HepG2 (cell line): ENCODE measurements around the gene ZNF19. TPM values are rescaled to one million over a fixed set of nuclear protein-coding genes. Genes with fewer than 3 reads are reported as not detected.

Experiments
- ATAC-seq: fragments of 200-7000 bp; cut with Tn5 transposase; 3 replicates; pipeline ENCODE4 v1.9.1; 2020; ENCODE audit warnings: mild to moderate bottlenecking, moderate library complexity
- BruUV-seq: library from RNA; stranded (reverse); fragments of 400-500 nt; replicated peaks from 2 replicates; lab custom pipeline; 2021; lab: Mats Ljungman, UMichigan
- CTCF ChIA-PET: fragments of 300-600 bp; formaldehyde crosslinking; extraction: SDS; loops from one replicate; lab custom pipeline; 2021; ENCODE audit warnings: low total read pairs, inconsistent platforms, low intra/inter-chr PET ratio; lab: Yijun Ruan, JAX
- POLR2A ChIA-PET: fragments of 350-600 bp; sonication (Branson Sonifier 250); formaldehyde crosslinking; loops from one replicate; lab custom pipeline; 2020; ENCODE audit warnings: antibody characterized with exemption, inconsistent platforms; lab: Yijun Ruan, JAX
- DNase-seq: peaks from one replicate; pipeline ENCODE4 v3.0.0-alpha.2; 2015; ENCODE audit warnings: low spot score
- FAIRE-seq: peaks from 3 replicates; lab custom pipeline; 2011; peaks lifted over from hg19 to GRCh38; lab: Jason Lieb, UNC
- H2AFZ ChIP-seq: one replicate; pipeline ENCODE4 v1.6.1; 2011; ENCODE audit warnings: low read length, inconsistent platforms
- H3K27ac ChIP-seq: fragments of 300-600 bp; 3 replicates; pipeline ENCODE4 v1.8.0; 2011; ENCODE audit warnings: mixed run types, mild to moderate bottlenecking, mixed read lengths, low read length, inconsistent platforms; ENCODE audit not compliant: insufficient read depth; ENCODE audit errors: extremely low read length
- H3K27me3 ChIP-seq, 2 experiments: fragments of 200-600 bp in 1 of 2; 2 replicates in 1 of 2; 3 replicates in 1 of 2; pipeline versions ENCODE4 v1.6.0 to v1.8.0; 2011; ENCODE audit warnings: low read length in 2 of 2, mild to moderate bottlenecking in 2 of 2, moderate library complexity in 2 of 2, inconsistent platforms in 1 of 2; ENCODE audit not compliant: insufficient read depth in 2 of 2, control insufficient read depth in 1 of 2
- H3K36me3 ChIP-seq, 2 experiments: fragments of 200-600 bp in 1 of 2; replicated peaks in 1 of 2; 2 replicates in 1 of 2; 3 replicates in 1 of 2; pipeline versions ENCODE4 v1.5.1 to v1.8.0; 2011; ENCODE audit warnings: low read length in 2 of 2, inconsistent platforms in 1 of 2; ENCODE audit not compliant: insufficient read depth in 2 of 2, control insufficient read depth in 1 of 2
- H3K4me1 ChIP-seq: 2 replicates; pipeline ENCODE4 v1.5.1; 2012; ENCODE audit warnings: low read length, inconsistent platforms; ENCODE audit not compliant: insufficient read depth
- H3K4me2 ChIP-seq: 2 replicates; pipeline ENCODE4 v1.6.0; 2011; ENCODE audit warnings: low read depth, low read length, inconsistent platforms
- H3K4me3 ChIP-seq, 3 experiments: fragments of 200-600 bp in 1 of 3; sonication (generic), shearing (Covaris generic) in 1 of 3; replicated peaks in 1 of 3; 2 replicates each; pipeline ENCODE4 v1.5.1; 2011 to 2016; ENCODE audit warnings: low read length in 3 of 3, inconsistent platforms in 2 of 3, low read depth in 2 of 3, mild to moderate bottlenecking in 2 of 3, control low read depth in 1 of 3, mixed read lengths in 1 of 3; ENCODE audit not compliant: insufficient read depth in 1 of 3
- H3K79me2 ChIP-seq: one replicate; pipeline ENCODE4 v1.6.1; 2011; ENCODE audit warnings: low read length, inconsistent platforms; ENCODE audit not compliant: insufficient read depth
- H3K9ac ChIP-seq: 2 replicates; pipeline ENCODE4 v1.6.0; 2011; ENCODE audit warnings: mild to moderate bottlenecking, low read depth, low read length, inconsistent platforms; ENCODE audit not compliant: insufficient read depth
- H3K9me3 ChIP-seq: 2 replicates; pipeline ENCODE4 v1.5.1; 2012; ENCODE audit warnings: mild to moderate bottlenecking, low read length
- H4K20me1 ChIP-seq: 2 replicates; pipeline ENCODE4 v1.6.0; 2011; ENCODE audit warnings: inconsistent platforms, mild to moderate bottlenecking, low read length, moderate library complexity; ENCODE audit not compliant: insufficient read depth
- ATF4 ChIP-seq, 2 experiments: fragments of 450-650 bp in 1 of 2; sonication (generic) in 1 of 2; formaldehyde crosslinking; IDR thresholded peaks; 2 replicates each; pipeline versions ENCODE4 v1.5.0 to v1.8.0; 2020 to 2022; ENCODE audit warnings: mild to moderate bottlenecking in 1 of 2, missing genetic modification reagents in 1 of 2
- BCL6 ChIP-seq: IDR thresholded peaks from 2 replicates; pipeline ENCODE4 v1.6.1; 2016; ENCODE audit warnings: missing genetic modification reagents, missing compliant biosample characterization
- BCLAF1 ChIP-seq: fragments of 450-650 bp; IDR thresholded peaks from 2 replicates; pipeline ENCODE4 v1.6.1; 2017; ENCODE audit warnings: mild to moderate bottlenecking
- BRF2 ChIP-seq: sonication (generic); formaldehyde crosslinking; IDR thresholded peaks from 2 replicates; pipeline ENCODE4 v1.8.1; 2022; ENCODE audit warnings: mild to moderate bottlenecking, missing genetic modification reagents
- CEBPG ChIP-seq: IDR thresholded peaks from 2 replicates; pipeline ENCODE4 v1.6.1; 2016
- FOSL2 ChIP-seq: sonication (generic); formaldehyde crosslinking; IDR thresholded peaks from 2 replicates; pipeline ENCODE4 v1.4.0; 2020; ENCODE audit warnings: missing genetic modification reagents
- HNRNPH1 ChIP-seq: fragments of 200-400 bp; formaldehyde crosslinking; optimal IDR thresholded peaks from 2 replicates; pipeline ENCODE3; 2017; ENCODE audit warnings: mild to moderate bottlenecking, low read depth, low read length
- IRX3 ChIP-seq: sonication (generic); formaldehyde crosslinking; IDR thresholded peaks from 2 replicates; pipeline ENCODE4 v1.8.1; 2023; ENCODE audit warnings: mild to moderate bottlenecking, low read depth, missing genetic modification reagents, borderline replicate concordance
- MXD3 ChIP-seq: IDR thresholded peaks from 2 replicates; pipeline ENCODE4 v1.6.1; 2016; ENCODE audit warnings: mild to moderate bottlenecking, missing biosample characterization, missing genetic modification reagents
- NCOA1 ChIP-seq: sonication (generic); formaldehyde crosslinking; IDR thresholded peaks from 2 replicates; pipeline ENCODE4 v1.9.0; 2021; ENCODE audit warnings: missing genetic modification reagents
- TCF12 ChIP-seq, 2 experiments: fragments of 450-650 bp in 1 of 2; sonication (generic) in 1 of 2; formaldehyde crosslinking in 1 of 2; IDR thresholded peaks; 2 replicates each; pipeline versions ENCODE4 v1.6.1 to v1.8.0; 2017 to 2022; ENCODE audit warnings: antibody characterized with exemption in 1 of 2, mild to moderate bottlenecking in 1 of 2, missing genetic modification reagents in 1 of 2, moderate library complexity in 1 of 2
- TOPORS ChIP-seq: sonication (generic); formaldehyde crosslinking; IDR thresholded peaks from 2 replicates; pipeline ENCODE4 v1.8.0; 2023; ENCODE audit warnings: mild to moderate bottlenecking, missing genetic modification reagents
- ZNF253 ChIP-seq: sonication (generic); formaldehyde crosslinking; IDR thresholded peaks from 2 replicates; pipeline ENCODE4 v1.8.0; 2022; ENCODE audit warnings: mild to moderate bottlenecking, missing genetic modification reagents, borderline replicate concordance
- ZNF382 ChIP-seq: sonication (generic); formaldehyde crosslinking; IDR thresholded peaks from 2 replicates; pipeline ENCODE4 v1.5.0; 2020; ENCODE audit warnings: missing genetic modification reagents, mild to moderate bottlenecking, borderline replicate concordance
- ZNF451 ChIP-seq: sonication (generic); formaldehyde crosslinking; IDR thresholded peaks from 2 replicates; pipeline ENCODE4 v1.5.0; 2020; ENCODE audit warnings: mild to moderate bottlenecking, missing genetic modification reagents
- ZNF576 ChIP-seq: sonication (generic); formaldehyde crosslinking; IDR thresholded peaks from 2 replicates; pipeline ENCODE4 v1.4.0; 2020; ENCODE audit warnings: mild to moderate bottlenecking, missing genetic modification reagents
- ZNF761 ChIP-seq: sonication (generic); formaldehyde crosslinking; conservative IDR thresholded peaks from 2 replicates; pipeline ENCODE4 v1.4.0; 2020; ENCODE audit warnings: mild to moderate bottlenecking, missing genetic modification reagents
- ZSCAN12 ChIP-seq: sonication (generic); formaldehyde crosslinking; IDR thresholded peaks from 2 replicates; pipeline ENCODE4 v1.9.0; 2021; ENCODE audit warnings: mild to moderate bottlenecking, missing genetic modification reagents
- WGBS: methylation state at CpG from one replicate; pipeline ENCODE4 v1.1.6; 2017; ENCODE audit warnings: low lambda C conversion rate; 5-methylcytosine and 5-hydroxymethylcytosine counted together
- in situ Hi-C: cut with HindIII; loops from 2 replicates; pipeline ENCODE4 v1.10.0; 2017; ENCODE audit warnings: low pct_unique_long_range_greater_than_20kb; ENCODE audit not compliant: extremely low pct_ligation_motif_present
- intact Hi-C: fragments of 100-400 bp; cut with micrococcal nuclease; formaldehyde crosslinking; loops from one replicate; pipeline ENCODE4 v1.10.0; 2022; ENCODE audit not compliant: unreplicated experiment
- polyA plus RNA-seq, 8 experiments: library from polyadenylated mRNA; depleted of rRNA in 3 of 8; stranded (reverse) in 7 of 8; unstranded in 1 of 8; fragments of >200 nt; fragmentation: Illumina TruSeq in 4 of 8; extraction: Trizol in 4 of 8; gene quantifications; 2 replicates each; pipeline versions ENCODE4 v1.2.1 to v1.2.3, GENCODE V29; 2011 to 2016; ENCODE audit warnings: low read depth in 4 of 8, missing spikeins in 1 of 8, mixed read lengths in 1 of 8; ENCODE audit not compliant: insufficient read depth in 1 of 8
- total RNA-seq, 5 experiments: library from RNA; depleted of rRNA; stranded (reverse); fragments of >200 nt; fragmentation: Illumina TruSeq; extraction: Trizol; gene quantifications; 2 replicates each; pipeline ENCODE4 v1.2.3, GENCODE V29; 2016; ENCODE audit warnings: low read depth in 1 of 5

The ZNF19 gene
- total and polyA plus RNA-seq, 2 of the 13 experiments (the other 11 are each of a cell fraction or from before 2014, with no cell fraction given): 3.2 to 5.8 TPM

GRCh38 chr16:71504901-71505300 is 15.8 kb upstream of the ZNF19 start:
- Histone ChIP-seq H3K4me2 (no peak overlapping the region), H3K79me2 (no peaks in the 10 kb centered on the region), H3K27me3 (no peaks in the 10 kb centered on the region), H3K4me1 (no peaks in the 10 kb centered on the region), H3K4me3 (no peak overlapping the region), H3K9me3 (no peaks in the 10 kb centered on the region), H4K20me1 (no peaks in the 10 kb centered on the region), H3K36me3 (no peaks in the 10 kb centered on the region), H3K9ac (no peak overlapping the region), H3K27ac (no peak overlapping the region), H2AFZ (no peak overlapping the region)
- ChIA-PET POLR2A (no interaction called here), CTCF (no interaction called here)
- BruUV-seq: no TSS peak
- 34% methylated on average over 5 of the region's 5 CpGs for WGBS
- FAIRE-seq: no peak
- intact Hi-C loops: loop anchor here (5.0 kb wide), 1 partner anchor 32 kb away; no protein-coding TSS in a partner anchor
- in situ Hi-C loops: loop anchor here (5.0 kb wide), 2 partner anchors 32 to 93 kb away; no protein-coding TSS in a partner anchor
- no peak for ATAC-seq
- no peak for DNase-seq
- TF ChIP-seq FOSL2 (CRISPR knock-in tag): peak; percentile 69
- no peak for TF ChIP-seq BRF2 (CRISPR knock-in tag)
- TF ChIP-seq ZNF576 (CRISPR knock-in tag): no peak
- no peak for TF ChIP-seq ZNF382
- TF ChIP-seq HNRNPH1: no peak
- peak in 1 of 2 experiments; percentile 52; a peak in 1 of 4 replicates for TF ChIP-seq ATF4 (CRISPR knock-in tag; IDR thresholded peaks at IDR 0.05)
- TF ChIP-seq ZSCAN12 (CRISPR knock-in tag): no peak
- no peak for TF ChIP-seq ZNF761
- TF ChIP-seq ZNF451 (CRISPR knock-in tag): no peak
- peak; percentile 39; the same call in 1 of the 2 replicates for TF ChIP-seq CEBPG (CRISPR knock-in tag)
- no peak for TF ChIP-seq TCF12 (IDR thresholded peaks at IDR 0.05)
- no peak for TF ChIP-seq TCF12 (CRISPR knock-in tag; IDR thresholded peaks at IDR 0.05)
- TF ChIP-seq BCLAF1: no peak
- TF ChIP-seq ZNF253 (CRISPR knock-in tag): no peak
- no peak for TF ChIP-seq TOPORS (CRISPR knock-in tag)
- no peak for TF ChIP-seq BCL6 (CRISPR knock-in tag)
- TF ChIP-seq MXD3 (CRISPR knock-in tag): no peak
- no peak for TF ChIP-seq IRX3 (CRISPR knock-in tag)
- TF ChIP-seq NCOA1 (CRISPR knock-in tag): no peak
